Activated gamma-delta T cell (primary cell): Measurements from ENCODE around the gene COL23A1.

Experiments
- DNase-seq: peaks from one replicate; lab custom pipeline; 2025; lab: John Stamatoyannopoulos, UW

The COL23A1 gene

DNA sequence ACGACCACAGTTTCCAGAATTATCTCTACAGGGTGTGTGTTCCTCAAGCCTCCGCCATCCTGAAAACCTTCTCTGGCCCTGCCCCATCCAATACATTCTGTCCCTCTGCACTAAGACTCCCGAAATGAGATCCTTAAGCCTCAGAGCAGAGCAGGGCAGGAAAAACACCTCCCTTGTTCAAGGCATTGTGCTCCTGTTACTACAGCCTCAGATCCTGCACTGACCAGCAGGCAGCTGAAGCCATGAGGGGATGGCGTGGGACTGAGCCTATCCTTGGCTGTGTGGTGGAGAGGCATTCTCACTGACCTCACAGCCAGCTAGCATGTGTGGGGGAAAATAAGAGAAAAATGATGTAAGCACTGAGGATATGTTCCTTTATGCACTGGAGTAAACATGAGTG lies 250.9 kb downstream of the COL23A1 start:
- DNase-seq, result no peak

DNA sequence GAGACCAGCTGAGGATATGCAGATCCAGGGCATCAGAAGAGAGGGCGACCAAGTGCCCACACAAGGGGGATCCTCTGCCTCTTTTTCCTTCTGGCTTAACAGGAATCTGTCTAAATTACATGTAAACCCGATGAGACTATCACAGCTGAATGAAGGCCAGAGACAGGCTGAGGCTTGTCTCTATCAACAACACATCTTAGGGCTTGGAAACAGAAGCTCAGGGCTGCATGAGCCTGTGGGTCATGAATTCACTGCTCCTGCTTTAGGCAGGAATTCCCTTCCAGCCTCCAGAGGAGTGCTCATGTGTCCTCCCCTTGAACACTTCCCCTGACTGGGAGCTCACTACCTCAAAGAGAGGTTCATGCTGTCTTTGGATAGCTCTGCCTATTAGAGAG lies 251.4 kb downstream of the COL23A1 start:
- DNase-seq, result no peak

DNA sequence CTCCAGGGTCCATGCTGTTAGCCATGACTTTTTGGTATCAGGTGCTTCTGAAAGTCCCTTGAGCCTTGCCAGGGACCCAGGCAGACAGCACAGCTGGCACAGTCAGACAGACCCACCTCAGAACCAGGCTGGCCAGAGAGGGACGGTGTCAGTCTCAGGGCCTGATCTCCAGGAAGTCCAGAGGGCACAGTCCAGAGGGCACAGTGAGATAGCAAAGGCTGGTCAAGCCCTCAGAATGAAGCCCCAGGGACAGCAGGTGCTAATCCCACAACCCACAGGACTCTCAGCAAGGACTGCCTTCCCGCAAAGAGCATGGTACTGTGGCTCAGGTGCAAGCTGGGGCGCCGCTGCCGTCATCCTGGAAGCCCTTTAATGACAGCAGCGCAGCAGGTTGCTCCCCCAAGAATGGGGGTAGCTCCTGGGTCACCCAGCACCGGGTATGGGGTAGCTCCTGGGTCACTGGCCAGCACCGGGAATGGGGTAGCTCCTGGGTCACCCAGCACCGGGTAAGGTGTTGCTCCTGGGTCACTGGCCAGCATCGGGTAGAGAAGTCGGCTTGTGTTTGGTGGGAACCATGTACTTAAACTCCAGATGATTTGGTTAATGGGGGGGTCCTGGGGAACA lies 252.0 kb downstream of the COL23A1 start:
- DNase-seq, result no peak

DNA sequence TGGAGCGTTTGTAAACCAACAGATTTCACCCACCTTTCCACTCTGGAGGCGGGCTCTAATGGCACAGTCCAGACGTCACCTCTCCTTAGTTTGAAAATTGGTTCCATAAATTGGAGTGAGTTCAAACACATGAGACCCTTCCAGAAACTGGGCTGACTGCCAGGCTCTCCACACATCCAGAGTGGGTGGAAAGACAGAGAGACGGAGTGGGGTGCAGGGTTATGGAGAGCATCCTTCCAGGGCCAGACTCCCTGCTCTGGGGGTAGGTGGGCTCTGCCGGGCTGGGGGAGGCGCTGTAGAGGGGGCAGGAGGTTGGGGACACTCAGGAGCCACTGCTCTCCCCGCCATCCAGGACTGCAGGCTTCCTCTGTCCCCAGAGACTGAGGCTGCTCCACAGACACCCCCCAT lies 252.9 kb downstream of the COL23A1 start:
- no peak for DNase-seq

DNA sequence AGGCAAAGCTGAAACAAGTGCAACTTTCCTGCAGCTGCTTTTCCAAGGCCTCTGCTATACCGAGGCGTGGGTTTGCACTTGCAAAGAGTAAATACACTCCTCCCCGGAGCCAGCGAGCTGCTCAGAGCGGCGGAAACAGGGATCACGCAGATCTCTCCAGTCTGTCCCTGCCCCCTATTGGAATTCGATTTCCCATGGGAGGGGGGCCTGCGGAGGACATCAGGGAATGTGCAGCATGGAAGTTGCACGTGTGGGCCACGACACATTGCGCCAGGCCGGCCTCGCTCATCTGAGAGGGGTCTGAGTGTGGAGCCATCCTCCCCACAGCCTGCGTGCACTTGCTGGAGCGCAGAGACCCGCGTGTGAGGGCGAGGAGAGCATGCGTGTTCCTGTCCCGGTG lies 253.3 kb downstream of the COL23A1 start:
- DNase-seq, result no peak

DNA sequence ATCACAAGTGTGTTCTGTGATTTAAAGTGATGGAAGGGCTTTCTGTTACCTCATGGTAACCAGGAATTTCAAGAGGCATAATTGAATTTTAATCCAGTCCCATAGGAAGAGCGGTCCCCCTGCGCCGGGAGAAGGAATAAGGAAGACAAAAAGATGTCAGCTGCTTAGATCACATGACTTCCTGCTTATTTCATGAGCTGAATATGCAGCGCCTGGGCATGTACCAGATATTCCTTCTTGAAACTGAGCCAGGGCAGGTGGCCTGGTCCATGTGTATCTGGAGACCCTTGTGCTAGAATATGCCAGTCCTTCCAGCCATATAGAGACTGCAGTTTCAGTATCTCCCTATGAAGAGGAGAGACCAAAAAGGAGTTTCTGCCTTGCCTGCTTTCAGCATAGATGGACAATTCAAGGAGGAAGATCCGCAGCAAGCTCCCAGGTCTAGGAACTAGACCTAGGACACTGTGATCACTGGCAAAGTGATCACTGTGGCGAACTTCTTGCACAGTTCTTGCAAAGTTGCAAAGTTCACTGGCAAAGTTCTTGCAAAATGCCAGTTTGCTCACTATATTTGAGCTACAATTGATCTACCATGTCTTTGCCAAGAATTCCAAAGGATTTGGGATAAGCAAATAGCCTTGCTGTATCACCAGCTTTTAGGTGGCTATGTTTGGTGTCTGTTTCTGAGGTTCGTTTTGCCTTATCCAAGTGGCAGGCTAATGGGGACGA lies 254.7 kb downstream of the COL23A1 start:
- no peak for DNase-seq

DNA sequence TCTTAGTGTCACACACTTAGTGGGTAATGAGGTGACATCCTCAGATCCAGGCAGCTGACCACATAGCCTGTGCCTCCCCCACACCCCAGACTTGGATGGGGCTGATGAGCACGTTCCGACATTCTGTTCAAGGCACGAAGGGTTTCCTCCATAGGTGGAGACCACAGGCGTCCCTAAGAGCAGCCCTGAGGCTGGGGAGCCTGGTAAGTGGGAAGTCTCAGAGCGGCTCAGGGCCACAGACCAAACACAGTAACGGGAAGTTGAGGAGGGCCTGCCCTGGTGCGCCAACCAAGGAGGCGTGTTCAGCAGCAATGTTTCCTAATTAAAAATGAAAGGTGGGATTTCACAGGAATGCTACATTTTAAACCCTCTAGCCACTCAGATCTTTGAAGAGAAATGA lies 255.3 kb downstream of the COL23A1 start:
- DNase-seq, result no peak

DNA sequence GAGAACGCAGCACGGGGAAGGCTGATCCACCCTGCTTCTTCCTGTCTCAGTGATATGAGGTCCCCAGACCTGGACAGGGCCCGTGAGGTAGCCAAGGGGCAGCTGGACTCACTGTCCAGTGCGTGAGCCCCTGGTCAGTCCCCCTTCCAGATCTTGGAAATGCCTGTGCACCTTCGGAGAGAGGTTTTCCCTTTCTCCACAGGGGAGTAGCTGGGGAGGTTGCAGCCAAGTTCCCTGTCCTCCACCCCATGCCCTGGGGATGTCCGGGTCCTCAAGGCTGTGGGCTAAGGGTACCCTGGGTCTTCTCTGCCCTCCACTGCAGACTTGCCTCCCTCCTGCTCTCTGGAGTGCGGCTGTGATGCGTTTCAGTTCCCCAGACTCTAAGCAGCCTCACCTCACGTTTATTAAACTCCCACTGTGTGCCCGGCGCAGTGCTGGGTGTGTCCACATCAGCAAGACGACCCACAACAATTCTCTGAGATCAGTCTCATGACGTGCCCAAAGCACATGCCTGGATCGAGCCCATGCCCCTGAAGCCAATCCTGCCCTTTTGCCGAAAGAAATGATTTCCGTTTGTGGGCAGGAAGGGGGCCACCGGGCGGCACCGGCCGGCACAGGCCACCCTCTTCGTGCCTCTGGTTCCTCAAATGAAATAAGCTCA lies 256.2 kb downstream of the COL23A1 start:
- no peak for DNase-seq

DNA sequence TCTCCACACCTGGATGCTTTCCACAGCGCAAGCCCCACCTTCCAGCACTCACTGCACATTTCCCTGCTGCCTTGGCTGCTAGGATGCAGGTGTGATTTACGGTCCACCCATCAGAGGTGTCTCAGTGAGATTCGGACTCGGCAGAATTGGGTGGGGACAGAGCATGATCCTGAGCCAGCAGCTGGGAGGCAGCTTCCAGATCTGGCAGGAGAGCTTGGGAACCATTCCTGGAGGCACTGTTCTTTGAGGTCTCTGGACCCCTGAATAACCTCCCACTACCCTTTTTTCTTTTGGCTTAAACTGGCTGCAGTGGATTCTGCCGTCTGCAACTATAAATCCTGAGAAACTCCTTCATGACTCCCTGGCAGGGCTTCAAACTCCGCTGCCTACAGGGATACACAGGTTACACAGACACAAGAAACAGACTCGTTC lies 258.0 kb downstream of the COL23A1 start:
- DNase-seq, result no peak

DNA sequence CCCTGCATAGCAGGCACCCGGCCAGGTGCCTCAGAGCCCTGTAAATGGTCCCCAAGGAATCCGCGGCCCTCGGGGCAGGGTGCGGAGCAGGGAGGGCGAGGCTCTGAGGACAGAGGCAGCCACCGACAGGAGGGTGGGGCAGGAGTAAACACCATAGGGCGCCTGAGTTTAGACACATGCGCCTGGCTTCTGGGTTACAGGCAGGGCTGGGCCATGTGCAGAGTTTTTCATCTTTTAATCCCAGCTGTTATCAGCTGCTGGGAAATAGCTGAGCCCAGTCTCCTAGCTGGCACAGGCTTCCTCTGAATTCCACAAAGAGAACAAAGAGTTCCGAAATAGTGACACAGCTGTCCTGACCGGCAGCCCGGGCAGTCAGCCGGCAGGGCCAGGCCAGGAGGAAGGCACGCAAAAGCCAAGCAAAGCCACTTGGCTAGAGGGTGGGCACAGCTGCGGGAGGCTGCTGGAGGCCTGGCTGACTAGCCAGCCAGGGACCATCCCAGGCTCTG lies 258.6 kb downstream of the COL23A1 start:
- DNase-seq, result no peak

DNA sequence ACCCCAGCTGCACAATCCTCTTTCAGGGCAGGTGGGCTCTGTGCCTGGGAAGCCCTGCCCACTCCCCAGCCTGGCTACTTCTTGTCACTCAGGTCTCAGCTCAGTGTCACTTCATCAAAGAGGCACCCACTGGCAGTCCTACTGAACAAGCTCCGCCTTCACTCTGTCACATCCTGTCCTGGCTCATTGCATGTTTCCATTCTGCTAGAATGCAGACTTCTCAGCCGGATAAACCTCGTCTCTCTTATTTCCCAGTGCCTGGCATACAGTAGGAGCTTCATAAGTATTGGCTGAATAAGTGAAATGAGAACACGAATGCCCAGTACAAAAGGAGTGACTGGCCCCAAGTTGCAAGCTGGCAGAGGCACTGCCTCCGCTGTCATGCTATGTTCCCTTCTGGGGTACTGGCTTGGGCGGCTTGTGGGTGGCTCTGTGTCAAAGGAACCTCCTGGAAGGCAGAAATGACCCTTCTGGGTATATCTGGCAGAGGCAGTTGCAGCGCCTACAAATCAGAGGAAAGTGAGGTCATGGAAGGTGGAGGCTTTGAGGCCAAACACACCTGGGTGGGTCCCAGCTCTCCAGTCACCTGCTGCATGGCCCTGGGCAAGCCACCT lies 259.3 kb downstream of the COL23A1 start:
- DNase-seq, result no peak

DNA sequence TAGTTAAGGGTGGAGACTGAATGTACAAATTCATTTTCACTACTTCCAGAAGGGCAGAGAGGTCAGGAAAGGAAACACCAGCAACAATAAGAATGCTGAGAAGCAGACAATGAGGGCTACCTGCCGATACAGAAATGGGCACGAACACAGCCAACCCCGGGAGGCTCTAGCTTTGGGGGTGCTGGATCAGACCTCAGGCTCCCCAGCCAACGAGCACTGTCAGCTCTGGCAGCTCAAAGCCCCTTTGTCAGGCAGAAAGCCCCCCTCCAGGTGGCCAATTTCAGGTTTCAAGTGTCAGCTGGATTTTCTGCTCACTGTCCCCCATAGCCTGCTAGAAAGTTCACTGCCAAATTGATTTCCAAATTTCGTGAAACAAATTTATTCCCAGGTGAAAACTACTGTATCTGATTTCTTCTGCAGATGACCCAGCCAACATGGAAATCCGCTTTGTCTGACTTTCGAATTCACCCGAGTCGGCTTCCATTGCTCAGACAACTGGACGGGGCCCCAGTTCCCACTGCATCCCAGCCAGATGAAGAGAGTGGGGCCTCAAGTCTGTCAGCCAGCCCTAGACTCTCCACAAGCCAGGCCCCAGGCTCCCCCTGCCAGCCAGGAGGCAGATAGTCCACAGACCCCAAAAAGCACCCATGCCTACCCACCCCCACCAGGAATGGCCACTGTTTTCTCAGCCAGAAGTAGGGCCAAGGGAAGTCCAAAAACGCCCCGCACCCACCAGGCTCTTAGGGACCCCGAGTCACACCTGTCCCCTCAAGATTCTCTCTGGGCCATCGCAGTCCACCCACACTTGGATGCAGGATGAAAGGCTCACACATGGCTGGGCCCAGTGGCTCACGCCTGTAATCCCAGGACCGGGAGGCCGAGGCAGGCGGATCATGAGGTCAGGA lies 261.1 kb downstream of the COL23A1 start:
- DNase-seq, result no peak

DNA sequence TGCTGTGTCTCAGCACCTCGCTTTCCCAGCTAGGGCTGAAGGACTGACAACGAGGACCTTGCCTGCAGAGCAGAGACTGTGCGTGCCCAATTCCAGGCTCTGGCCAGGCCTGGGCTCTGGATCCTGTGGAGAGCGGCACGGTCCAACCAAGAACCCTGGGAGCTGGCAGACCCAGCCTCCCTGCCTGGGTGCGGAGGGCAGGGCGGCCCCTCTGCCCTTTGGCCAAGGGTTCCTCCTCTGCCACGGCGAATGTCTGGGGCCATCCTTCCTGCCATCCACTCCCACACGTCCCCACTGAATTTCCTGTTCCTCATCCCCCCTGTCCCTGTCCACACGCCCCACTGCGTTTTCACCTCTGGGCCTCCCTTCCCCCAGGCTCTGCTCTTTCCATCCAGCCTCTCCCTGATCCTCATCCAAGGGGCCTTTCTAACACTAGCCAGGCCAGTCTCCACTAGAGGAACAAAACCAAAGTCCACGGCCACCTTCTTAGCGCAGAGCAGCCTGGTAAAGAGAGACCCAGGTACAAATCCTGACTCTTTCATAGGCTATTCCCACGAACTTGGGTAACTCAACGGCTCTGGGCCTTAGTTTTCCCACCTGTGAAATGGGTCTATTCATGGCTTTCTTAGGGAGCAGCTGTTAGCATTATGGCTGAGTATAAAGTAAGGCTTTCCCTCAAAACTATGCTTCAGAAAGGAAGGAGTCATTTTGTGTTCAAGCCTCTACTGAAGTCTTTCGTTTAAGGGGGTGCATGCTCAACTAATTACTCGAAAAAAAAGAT lies 262.1 kb downstream of the COL23A1 start:
- DNase-seq, result no peak

DNA sequence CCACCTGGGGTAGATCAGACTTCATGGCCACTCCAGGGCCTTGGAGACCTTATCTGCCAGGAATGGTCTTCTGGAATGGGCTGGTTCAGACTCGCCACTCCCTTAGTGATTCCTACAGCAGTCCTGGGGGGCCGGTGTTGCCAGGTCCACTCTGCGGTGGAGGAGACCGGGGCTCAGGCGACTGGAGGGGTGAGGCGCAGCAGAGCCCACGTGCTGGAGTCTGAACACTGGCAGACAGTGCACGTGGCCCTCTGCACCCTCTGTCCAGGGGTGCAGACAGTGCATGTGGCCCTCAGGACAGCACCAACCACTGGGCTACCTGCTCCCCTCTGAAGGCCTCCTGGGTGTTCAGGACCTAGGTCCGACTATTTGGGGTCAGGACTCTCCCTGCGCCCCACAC lies 262.7 kb downstream of the COL23A1 start:
- DNase-seq, result no peak

DNA sequence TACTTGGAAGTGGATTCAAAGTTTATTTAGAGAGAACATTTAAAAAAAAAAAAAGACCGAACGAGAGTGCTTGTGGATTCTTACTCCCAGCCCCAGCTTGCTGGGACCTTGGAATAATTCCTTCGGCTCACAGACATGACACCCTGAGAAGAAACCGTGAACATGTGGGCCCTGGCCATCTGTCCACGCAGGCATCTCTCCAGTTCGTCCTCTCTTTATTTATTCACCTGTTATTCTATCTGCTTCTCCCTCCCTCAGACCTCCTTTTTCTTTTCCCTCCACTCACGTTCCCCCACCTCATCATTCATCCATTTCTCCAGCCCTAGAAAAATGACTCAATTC lies 263.8 kb downstream of the COL23A1 start:
- no peak for DNase-seq

DNA sequence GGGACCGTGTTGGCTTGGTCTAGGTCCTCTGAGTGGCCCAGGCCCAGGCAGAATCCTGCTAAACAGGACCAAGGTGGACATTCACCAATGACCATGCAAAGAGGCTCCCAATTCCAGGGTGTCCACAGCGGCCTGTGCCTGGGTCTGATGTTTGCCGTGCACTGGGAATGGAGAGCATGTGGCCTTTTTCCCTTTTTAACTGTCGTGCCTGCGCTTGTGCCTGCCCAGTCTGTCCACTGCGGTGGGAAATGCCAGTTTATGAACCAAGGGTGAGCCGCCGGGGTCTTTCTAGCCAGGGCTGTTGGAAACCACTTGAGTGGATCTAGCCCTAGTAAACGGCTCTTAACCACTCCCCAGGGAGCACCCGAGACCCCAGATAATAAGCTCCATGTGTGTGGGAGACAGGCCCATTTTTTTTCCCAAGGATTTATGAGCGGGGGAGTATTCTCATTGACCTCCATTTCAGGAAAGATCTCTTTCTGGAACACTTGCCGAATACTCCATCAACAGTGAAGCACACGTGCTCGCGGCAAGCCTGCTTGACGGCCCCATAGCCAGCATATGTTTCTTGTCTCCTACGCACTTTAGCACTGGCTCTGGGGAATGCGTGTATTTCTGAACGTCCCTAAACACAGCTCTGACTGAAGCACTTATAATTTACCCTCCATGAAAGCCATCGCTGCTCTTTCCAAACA lies 264.4 kb downstream of the COL23A1 start:
- no peak for DNase-seq

DNA sequence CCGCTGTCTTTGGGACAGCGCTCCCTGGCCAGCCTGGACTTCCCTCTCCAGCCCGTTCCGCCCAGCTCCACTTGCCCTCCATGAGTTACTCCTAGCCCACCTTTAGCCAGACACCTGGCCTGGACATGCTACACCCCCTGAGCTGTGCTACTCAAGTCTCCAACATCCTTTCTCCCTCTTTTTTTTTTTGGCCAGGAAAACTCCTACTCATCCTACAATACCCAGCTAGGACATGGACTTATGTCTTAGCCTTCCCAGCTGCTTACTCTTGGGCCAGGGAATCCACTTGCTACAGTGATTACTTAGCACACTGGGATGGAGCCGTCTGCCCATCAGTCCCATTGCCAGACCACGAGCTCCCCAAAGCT lies 264.9 kb downstream of the COL23A1 start:
- no peak for DNase-seq

DNA sequence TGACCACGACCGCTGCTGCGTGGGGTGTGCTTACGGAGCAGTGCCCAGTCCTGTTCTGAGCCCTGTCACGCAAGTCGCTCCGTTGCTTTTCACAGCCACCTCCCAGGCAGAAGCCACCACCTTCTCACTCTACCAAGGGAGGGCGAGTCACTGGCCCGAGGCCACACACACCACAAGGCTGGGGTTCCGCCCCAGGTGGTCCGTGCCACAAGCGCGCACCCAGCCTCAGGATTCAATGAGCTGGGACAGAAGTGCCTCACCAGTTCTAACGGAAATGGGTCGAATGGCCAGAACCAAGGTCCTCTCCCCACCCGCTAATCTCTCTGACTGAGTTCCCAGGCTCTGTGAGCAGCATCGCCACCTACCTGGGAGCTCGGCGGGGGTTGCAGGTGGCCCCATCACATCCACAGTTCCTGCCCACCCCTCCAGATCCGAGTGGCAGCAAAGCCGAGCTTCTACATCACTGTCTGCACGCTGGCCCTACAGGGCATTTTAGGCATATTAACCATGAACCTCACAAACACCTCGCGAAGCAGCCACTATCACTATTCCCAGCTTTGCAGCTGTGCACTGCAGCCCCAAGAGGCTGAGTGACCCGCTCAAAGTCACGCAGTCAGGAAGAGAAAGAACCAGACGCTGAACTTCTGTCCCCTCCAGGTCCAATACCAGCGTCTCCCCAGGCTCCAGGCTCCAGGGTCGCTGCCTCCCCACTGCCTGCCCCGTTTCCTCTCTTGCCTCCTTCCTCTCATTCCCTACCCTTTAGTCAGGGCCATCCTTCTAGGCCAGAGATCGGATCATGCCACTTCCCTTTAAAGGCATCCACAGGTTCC lies 265.5 kb downstream of the COL23A1 start:
- no peak for DNase-seq

DNA sequence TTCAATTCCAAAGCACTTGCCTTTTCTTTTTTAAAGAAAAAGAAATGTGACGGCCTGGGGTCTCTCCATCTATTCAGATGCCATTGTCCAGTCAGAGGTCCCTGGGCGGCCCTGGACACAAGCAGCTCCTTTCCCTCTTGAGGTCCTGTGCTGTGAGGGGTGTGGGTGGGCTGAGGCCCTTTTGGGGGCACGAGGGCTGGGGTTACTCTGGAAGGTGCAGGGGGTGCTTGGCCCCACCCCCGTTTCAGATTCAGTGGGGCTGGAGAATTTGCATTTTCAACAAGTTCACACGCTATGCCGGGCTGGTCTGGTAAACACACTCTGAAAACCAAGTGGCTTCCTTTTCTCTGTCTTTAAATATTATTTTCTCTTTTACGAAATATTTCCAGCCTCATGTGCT lies 266.2 kb downstream of the COL23A1 start:
- no peak for DNase-seq

DNA sequence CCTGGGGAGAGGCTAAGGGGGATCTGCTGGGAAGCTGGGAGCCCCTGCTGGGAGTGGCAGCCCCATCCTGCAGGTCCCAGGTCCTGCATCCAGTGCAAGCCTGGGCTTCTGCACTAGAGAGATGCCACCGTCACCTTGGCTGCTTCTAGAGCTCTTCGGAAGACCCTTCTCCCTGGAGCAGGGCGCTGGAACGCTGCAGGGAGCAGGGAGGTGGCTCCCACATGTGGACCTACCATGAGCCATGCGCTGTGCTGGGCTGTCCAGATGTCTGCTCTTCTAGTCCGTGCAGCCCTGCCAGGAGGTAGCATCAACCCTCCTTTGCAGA lies 266.7 kb downstream of the COL23A1 start:
- no peak for DNase-seq
